Measurements from ENCODE around the gene KCNF1. TPM values are rescaled to one million over a fixed set of nuclear protein-coding genes. Genes with fewer than 3 reads are reported as not detected.
A peak's percentile ranks its signal among the peaks of the same experiment; 100 is the strongest.

KCNF1 gene, protein sequence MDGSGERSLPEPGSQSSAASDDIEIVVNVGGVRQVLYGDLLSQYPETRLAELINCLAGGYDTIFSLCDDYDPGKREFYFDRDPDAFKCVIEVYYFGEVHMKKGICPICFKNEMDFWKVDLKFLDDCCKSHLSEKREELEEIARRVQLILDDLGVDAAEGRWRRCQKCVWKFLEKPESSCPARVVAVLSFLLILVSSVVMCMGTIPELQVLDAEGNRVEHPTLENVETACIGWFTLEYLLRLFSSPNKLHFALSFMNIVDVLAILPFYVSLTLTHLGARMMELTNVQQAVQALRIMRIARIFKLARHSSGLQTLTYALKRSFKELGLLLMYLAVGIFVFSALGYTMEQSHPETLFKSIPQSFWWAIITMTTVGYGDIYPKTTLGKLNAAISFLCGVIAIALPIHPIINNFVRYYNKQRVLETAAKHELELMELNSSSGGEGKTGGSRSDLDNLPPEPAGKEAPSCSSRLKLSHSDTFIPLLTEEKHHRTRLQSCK
- total RNA-seq (0.63 TPM), polyA plus RNA-seq (ENCODE audit: insufficient read depth, low read depth, low replicate concordance) (0.67 TPM)
- long read RNA-seq, donor 1, partial matches to known transcripts: 0 of 1 reads
- long read RNA-seq, donor 1, other reads (novel, unspliced or antisense): 0 of 1 reads
- long read RNA-seq, donor 2: 0 reads
- long read RNA-seq, donor 3, partial matches to known transcripts: 0 of 1 reads
- long read RNA-seq, donor 3, other reads (novel, unspliced or antisense): 0 of 1 reads
- long read RNA-seq, donor 4: 0 reads
- long read RNA-seq, donor 5: 0 reads
- long read RNA-seq, donor 6, partial matches to known transcripts: 0 of 1 reads
- long read RNA-seq, donor 6, other reads (novel, unspliced or antisense): 0 of 1 reads
- long read RNA-seq, donor 7, partial matches to known transcripts: 0 of 2 reads
- long read RNA-seq, donor 7, other reads (novel, unspliced or antisense): 0 of 2 reads
- long read RNA-seq, donor 8: 0 reads
- long read RNA-seq, donor 9, partial matches to known transcripts: 0 of 1 reads
- long read RNA-seq, donor 9, other reads (novel, unspliced or antisense): 0 of 1 reads
- long read RNA-seq, donor 10: 0 reads

DNA sequence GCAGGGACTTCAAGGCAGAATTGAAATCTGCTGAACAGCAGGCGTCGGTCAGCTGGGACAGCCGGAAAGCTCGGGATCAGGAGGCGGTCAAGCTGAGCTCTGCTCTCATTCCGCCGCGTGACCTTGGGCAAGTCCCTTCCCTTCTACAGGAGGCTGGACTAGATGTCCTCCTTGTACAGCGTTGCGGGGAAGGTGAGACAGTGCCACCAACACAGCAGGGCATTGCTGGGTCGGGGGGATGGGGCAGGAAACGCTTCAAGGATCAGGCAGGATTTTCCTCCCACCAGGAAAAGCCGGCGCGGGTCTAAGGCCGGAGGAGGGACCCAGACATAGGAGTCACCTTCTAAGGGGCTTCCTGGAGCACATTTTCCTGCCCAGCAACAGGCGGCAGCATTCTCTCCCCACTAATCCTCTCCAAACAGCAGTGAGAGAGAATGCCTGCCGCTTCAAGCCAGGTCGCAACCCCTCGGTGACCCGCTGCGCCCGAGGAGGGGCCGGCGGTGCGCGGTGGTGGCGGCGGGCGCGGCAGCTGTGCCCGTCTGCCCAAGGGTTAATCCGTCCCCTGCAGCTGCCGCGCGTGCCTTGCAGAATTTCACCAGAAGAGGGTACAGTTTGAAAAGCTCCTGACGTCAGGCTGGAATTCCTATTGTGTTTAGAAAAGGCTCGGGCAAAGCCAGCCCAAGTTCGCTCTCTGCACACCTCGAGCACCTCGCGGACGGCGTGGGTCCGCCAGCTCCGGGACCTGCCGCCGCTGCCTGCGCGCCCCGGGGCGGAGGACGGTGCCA lies at the start of gene KCNF1:
Gene KCNF1 (plus strand): TSS at position 644 of the 785 bp plus-strand sequence. CDS start 493 bp downstream, outside the sequence.
- no peak for FAIRE-seq
- peak within 1 kb of the TSS in 1 of 3 donors; percentile 37 for H3K4me3 ChIP-seq (ENCODE audit: low read length in 3 of 3)
- H3K27me3 ChIP-seq (ENCODE audit: control insufficient read depth, insufficient read depth, low read length): peaks cover 8% of the 10 kb centered on the region

DNA sequence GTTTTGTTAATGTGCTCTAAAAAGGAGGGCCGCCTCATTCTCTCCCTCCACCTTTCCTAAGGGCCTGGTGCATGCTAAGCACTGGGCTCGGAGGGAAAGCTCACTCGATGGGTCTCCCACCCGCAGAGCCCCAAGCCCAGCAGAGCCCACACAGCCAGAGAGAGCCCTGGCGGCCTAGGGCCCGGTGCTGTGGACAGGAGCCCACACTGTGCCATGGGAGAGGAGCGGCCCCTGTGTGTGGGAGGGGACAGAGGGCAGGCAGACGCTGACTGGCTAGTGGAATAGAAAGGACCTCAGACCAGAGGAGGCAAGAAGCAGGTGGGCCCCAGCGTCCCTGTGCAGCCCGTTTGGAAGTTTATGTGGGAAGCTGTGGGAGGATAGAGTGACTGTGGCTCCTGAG lies 49.4 kb upstream of the KCNF1 start:
- no peaks in the 10 kb centered on the region for H3K4me1 ChIP-seq (ENCODE audit: control insufficient read depth in 2 of 3, insufficient read depth in 2 of 3, low read depth in 1 of 3, low read length in 3 of 3)
- no peak overlapping the region for H3K4me3 ChIP-seq (ENCODE audit: low read length in 3 of 3)
- H3K27me3 ChIP-seq (ENCODE audit: control insufficient read depth, insufficient read depth, low read length): peaks cover 3% of the 10 kb centered on the region
- no peak for DNase-seq
- no peak for FAIRE-seq
- H3K36me3 ChIP-seq (ENCODE audit: control insufficient read depth in 2 of 3, insufficient read depth in 3 of 3, low read length in 3 of 3): no peaks in the 10 kb centered on the region
- H3K9me3 ChIP-seq (ENCODE audit: control insufficient read depth in 2 of 3, insufficient read depth in 1 of 3, low read length in 3 of 3): no peaks in the 10 kb centered on the region
- no peak overlapping the region for H3K27ac ChIP-seq (ENCODE audit: low read depth in 2 of 2, low read length in 2 of 2)
- intact Hi-C loops (cut with DNase I): no loop called here
- TF ChIP-seq, protein P1, sequence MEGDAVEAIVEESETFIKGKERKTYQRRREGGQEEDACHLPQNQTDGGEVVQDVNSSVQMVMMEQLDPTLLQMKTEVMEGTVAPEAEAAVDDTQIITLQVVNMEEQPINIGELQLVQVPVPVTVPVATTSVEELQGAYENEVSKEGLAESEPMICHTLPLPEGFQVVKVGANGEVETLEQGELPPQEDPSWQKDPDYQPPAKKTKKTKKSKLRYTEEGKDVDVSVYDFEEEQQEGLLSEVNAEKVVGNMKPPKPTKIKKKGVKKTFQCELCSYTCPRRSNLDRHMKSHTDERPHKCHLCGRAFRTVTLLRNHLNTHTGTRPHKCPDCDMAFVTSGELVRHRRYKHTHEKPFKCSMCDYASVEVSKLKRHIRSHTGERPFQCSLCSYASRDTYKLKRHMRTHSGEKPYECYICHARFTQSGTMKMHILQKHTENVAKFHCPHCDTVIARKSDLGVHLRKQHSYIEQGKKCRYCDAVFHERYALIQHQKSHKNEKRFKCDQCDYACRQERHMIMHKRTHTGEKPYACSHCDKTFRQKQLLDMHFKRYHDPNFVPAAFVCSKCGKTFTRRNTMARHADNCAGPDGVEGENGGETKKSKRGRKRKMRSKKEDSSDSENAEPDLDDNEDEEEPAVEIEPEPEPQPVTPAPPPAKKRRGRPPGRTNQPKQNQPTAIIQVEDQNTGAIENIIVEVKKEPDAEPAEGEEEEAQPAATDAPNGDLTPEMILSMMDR (IDR thresholded peaks at IDR 0.05; ENCODE audit: borderline replicate concordance, extremely low read depth, insufficient read depth): no peak
- no peak overlapping the region for H3K9ac ChIP-seq (ENCODE audit: low read length in 3 of 3)

More for the DNA sequence above, at the start of gene KCNF1:
- H3K9ac ChIP-seq (ENCODE audit: low read length in 3 of 3): no peak within 1 kb of the TSS
- TF ChIP-seq, protein P1 (IDR thresholded peaks at IDR 0.05; ENCODE audit: borderline replicate concordance, extremely low read depth, insufficient read depth): no peak
- H3K36me3 ChIP-seq (ENCODE audit: control insufficient read depth in 2 of 3, insufficient read depth in 3 of 3, low read length in 3 of 3): no peaks in the 10 kb centered on the region
- peaks cover 0 to 2% (median 0%) of the 10 kb centered on the region in 3 donors for H3K4me1 ChIP-seq (ENCODE audit: control insufficient read depth in 2 of 3, insufficient read depth in 2 of 3, low read depth in 1 of 3, low read length in 3 of 3)
- H3K9me3 ChIP-seq (ENCODE audit: control insufficient read depth in 2 of 3, insufficient read depth in 1 of 3, low read length in 3 of 3): no peaks in the 10 kb centered on the region
- no peak within 1 kb of the TSS for H3K27ac ChIP-seq (ENCODE audit: low read depth in 2 of 2, low read length in 2 of 2)
- peak in 4 of 5 donors; percentile 87 to 92 (median 90) for DNase-seq
- intact Hi-C loops (cut with DNase I): no loop called here

- Histone ChIP-seq H3K4me1 (ENCODE audit: control insufficient read depth in 2 of 3, insufficient read depth in 2 of 3, low read depth in 1 of 3, low read length in 3 of 3) (peaks cover 0 to 3% (median 0%) of the 10 kb centered on the region in 3 donors), H3K4me3 (ENCODE audit: low read length in 3 of 3) (no peak overlapping the region), H3K27me3 (ENCODE audit: control insufficient read depth, insufficient read depth, low read length) (peaks cover 3% of the 10 kb centered on the region), H3K9ac (ENCODE audit: low read length in 3 of 3) (no peak overlapping the region), H3K9me3 (ENCODE audit: control insufficient read depth in 2 of 3, insufficient read depth in 1 of 3, low read length in 3 of 3) (no peaks in the 10 kb centered on the region), H3K27ac (ENCODE audit: low read depth in 2 of 2, low read length in 2 of 2) (no peak overlapping the region), H3K36me3 (ENCODE audit: control insufficient read depth in 2 of 3, insufficient read depth in 3 of 3, low read length in 3 of 3) (no peaks in the 10 kb centered on the region)
- intact Hi-C loops (cut with DNase I): no loop called here
- TF ChIP-seq, protein P1 (IDR thresholded peaks at IDR 0.05; ENCODE audit: borderline replicate concordance, extremely low read depth, insufficient read depth): no peak
- FAIRE-seq (no peak), DNase-seq (no peak)
Observed at GRCh38 chr2:10863047-10863446, 48.7 kb upstream of the KCNF1 start.

Data from kidney (tissue), 22 donors.